GM12875 (cell line): ENCODE measurements around the gene BEGAIN.

Experiments used
- H3K4me3 ChIP-seq: one replicate; pipeline ENCODE4 v1.5.1; 2011; ENCODE audit warnings: low read depth, low read length, control low read depth
- CTCF ChIP-seq: IDR thresholded peaks from 2 replicates; pipeline ENCODE4 v1.5.1; 2011; ENCODE audit warnings: low read depth, mild to moderate bottlenecking, control low read depth, inconsistent platforms, low read length, moderate library complexity, borderline replicate concordance; ENCODE audit not compliant: insufficient read depth

The BEGAIN gene

DNA sequence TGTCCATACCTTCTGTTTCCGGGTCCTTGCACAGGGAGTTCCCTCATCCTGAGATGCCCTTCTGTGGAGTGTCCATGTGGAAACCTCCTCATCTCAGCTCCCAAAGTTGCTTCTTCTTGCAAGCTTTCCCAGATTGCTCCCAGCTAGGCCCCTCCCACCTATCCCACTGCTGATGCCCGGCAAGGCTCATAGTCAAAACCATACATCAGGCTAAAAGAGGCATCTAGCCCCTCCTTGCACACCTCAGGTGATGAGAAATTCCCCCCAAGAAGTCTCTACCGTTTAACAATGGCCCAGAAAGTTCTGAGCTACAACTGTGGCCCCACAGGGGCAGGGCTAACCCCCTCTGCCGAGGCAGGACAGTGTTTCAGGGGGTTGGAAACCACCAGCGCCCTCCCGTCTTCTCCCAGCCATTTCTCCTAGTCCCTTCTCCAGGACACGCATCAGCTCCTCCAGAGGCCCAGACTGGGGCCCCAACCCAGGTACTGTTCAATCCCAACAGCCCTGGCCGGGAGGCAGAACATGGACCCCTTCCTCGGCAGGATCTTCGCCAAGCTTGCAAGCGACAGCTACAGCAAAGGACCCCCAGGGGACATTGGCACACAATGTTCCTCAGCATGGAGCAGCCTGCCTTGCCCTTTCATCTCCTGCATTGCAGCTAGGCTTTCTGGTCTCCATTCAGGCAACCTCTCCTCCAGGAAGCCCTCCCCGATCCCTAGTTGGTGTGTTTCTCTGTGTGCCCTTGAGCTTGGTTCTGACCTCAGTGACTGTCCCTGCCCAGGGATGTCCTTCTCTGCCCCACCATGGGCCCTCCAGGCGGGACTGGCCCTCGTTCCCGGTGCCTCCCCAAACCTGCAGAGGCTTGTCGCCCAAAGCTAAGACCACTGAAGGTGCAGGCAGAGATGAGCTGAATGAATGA, 4.5 kb upstream of the BEGAIN start:
- no peak for TF ChIP-seq CTCF
- no peak overlapping the region for H3K4me3 ChIP-seq

DNA sequence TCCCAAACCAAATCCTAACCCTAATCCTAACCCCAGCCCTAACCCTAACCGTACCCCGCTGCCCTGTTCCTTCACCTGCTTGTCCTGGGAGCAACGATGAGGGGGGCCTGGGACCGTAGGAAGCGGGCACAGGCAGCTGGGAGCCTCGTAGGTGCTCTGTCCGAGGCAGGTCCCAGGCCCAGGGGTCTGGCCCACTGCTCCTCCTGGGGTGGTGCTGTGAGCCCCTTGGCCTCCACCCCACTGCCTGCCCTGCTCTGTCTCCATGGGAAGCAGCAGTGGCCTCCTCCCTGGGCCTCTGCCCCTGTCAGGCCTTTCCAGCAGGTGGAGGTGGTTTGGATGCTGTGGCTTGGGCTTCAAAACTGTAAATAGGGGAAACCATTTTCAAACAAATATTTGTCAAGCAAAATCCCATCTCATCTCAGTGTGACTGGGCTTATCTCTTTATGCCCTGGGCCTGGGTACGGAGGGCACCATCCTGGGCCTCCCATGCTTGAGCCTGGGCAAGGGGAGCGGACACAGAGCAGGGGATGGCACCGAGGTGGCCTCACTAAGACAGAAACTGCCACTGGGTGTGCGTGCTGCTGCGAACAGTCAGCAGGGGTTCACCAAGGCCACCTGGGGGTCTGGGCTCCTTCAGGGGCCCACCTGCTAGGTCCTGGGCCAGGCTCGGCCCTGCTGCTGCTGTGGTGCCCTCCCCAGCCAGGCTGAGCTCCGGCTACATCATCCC, 3.7 kb upstream of the BEGAIN start:
- no peak for TF ChIP-seq CTCF
- H3K4me3 ChIP-seq, result no peak overlapping the region

DNA sequence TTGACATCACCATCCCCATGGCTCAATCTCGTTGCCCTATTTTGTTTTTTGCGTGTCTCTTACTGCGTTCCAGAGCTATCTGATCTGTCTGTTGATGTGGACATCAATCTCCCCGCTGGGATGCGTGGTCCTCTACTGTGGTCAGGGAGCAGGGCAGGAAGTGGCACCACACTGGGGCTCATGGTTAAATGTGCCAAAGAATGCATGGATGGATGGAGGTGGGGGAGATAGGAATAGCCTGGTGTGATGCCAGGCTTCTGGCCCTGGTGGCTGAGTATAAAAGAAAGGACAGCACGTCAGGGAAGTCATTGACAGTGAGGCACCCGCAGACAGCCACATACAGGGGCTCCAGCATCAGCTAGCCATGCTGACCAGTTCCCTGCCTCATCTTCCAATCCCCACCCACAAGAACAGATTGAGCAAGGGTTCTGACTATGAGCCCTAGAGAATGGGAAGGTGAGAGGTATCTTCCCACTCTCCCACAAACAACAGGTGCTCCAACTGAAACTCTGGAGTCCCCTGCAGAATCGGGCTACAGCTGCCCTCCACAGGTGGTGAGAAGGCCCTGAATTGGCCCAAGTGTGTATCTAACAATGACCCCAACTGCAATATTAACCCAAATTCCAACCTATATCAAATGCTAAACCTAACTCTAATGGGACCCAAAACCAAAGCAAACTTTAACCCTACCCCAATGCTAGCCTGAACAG, 2.7 kb upstream of the BEGAIN start:
- no peak for TF ChIP-seq CTCF
- H3K4me3 ChIP-seq, result no peak overlapping the region

GRCh38 chr14:100589071-100589759, 2.0 kb upstream of the BEGAIN start:
- H3K4me3 ChIP-seq, result no peak overlapping the region
- no peak for TF ChIP-seq CTCF

GRCh38 chr14:100588671-100589070, 1.5 kb upstream of the BEGAIN start:
- no peak overlapping the region for H3K4me3 ChIP-seq
- no peak for TF ChIP-seq CTCF

- H3K4me3 ChIP-seq, result no peak overlapping the region
- no peak for TF ChIP-seq CTCF
Observed at GRCh38 chr14:100587763-100588411, 670 bp upstream of the BEGAIN start.
